Coronary artery (tissue), 2 donors: ENCODE data around the gene C14orf132.

Experiments used
- DNase-seq: peaks from one replicate; pipeline ENCODE4 v3.0.0-alpha.2; 2017; ENCODE audit warnings: low spot score
- H3K27ac ChIP-seq, 2 donors: fragments of 200-600 bp; sonication (generic); one replicate each; pipeline ENCODE4 v1.5.1; 2016 to 2019
- H3K4me3 ChIP-seq: fragments of 200-600 bp; sonication (generic); 2 replicates; pipeline ENCODE4 v1.5.1; 2016; ENCODE audit warnings: mild to moderate bottlenecking, moderate library complexity
- TF ChIP-seq, protein P1 (sequence below): fragments of 200-600 bp; sonication (generic); IDR thresholded peaks from one replicate; pipeline ENCODE4 v1.5.1; 2019; ENCODE audit warnings: antibody characterized with exemption

C14orf132 gene

DNA sequence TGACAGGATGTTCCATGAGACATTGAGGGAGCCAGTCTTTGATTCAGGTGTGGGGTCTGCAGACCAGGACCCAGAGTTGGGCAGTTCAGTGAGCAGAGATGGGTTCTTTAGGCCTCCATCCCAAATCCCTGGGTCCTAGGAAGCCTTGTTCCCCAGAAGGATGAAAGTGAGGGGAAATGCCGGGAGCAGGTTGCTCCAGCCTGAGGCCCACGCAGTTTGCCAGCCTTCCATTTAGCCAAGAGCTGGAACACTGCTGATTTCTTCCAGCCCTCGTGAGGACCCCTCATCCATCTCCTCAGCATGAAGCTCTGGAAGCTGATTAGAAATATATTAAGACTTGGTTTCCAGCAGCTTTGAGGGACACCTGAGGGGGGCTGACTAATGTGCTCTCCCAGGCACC is 12.1 kb downstream of the C14orf132 start:
- Histone ChIP-seq H3K27ac (no peak overlapping the region), H3K4me3 (no peak overlapping the region)
- TF ChIP-seq, protein P1, sequence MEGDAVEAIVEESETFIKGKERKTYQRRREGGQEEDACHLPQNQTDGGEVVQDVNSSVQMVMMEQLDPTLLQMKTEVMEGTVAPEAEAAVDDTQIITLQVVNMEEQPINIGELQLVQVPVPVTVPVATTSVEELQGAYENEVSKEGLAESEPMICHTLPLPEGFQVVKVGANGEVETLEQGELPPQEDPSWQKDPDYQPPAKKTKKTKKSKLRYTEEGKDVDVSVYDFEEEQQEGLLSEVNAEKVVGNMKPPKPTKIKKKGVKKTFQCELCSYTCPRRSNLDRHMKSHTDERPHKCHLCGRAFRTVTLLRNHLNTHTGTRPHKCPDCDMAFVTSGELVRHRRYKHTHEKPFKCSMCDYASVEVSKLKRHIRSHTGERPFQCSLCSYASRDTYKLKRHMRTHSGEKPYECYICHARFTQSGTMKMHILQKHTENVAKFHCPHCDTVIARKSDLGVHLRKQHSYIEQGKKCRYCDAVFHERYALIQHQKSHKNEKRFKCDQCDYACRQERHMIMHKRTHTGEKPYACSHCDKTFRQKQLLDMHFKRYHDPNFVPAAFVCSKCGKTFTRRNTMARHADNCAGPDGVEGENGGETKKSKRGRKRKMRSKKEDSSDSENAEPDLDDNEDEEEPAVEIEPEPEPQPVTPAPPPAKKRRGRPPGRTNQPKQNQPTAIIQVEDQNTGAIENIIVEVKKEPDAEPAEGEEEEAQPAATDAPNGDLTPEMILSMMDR: no peak
- DNase-seq: peak; percentile 31

DNA sequence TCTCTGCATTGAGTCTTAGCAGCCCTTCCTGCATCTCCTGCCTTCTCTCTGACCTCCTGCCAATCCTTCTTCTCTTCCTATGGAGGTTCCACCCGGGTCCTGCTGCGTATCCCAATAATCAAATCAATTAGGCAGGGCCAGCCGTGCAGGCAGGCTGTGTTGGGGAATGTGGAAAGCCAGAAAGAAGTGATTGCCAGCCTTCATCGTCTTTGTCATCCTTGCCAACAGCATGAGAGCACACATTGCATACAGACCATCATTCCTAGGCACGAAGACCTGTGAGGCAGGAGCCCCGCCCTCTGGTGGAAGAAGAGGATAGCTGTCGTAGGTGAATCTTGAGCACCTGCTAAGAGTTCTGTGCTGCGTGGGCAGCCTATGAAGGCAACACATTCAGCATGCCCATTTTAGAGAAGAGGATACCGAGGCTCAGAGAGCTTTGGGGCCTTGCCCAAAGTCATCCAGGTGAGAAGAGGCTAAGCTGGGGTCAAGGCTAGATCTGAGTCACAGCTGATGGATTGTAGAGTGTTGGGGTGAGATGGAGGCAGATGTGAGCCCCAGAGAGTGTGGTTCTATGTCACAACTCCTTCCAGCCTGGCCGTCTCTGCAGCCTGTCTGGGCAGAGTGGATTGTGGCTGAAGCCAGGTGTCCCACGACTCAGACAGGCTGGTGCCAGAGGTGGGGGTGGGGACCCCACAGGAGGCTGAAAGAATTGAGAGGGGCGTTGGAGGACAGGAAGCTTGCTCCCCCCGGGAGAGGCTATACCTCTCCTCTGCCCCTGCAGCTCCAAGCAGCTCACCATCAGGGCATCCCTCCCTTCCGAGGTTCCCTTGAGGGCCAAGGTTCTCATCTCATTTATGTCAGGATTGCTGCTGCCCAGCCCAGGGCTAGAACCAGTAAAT is 12.7 kb downstream of the C14orf132 start:
- TF ChIP-seq, protein P1: no peak
- DNase-seq: peak; percentile 62
- Histone ChIP-seq H3K27ac (no peak overlapping the region), H3K4me3 (no peak overlapping the region)

DNA sequence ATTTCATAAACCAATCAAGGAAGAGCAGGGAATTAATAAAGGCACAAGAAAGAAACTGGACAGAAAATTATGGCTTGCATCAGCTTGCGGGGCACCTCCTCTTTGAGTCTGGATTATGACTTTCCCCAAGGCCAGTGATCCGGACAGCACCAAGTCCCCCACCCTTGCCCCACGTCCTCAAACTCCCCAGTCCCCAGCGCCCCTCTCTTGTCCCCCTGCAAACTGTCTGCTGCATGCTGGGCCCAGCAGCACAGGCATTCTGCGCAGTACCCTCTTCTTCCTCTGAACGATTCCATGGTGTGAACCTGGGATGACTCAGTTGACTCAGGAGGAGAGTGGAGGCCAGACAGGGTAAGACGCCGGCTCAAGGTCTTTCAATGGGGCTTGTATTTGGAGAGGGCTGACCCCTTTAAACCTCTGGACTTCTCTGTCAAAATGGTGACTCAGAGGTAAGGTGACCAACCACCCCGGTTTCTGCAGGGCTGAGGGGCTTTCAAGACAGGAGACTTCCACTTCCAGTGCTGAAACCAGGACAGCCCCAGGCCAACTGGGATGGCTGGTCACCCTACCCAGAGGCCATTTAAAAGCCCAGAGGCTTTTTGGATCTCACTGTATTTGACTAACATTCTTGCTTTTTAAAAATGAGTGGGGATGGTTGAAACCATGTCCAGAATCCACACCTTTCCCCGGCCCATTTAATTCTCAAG is 13.5 kb downstream of the C14orf132 start:
- Histone ChIP-seq H3K4me3 (no peak overlapping the region), H3K27ac (peak overlapping the region; percentile 62 to 89)
- TF ChIP-seq, protein P1: no peak
- DNase-seq: peak; percentile 59

DNA sequence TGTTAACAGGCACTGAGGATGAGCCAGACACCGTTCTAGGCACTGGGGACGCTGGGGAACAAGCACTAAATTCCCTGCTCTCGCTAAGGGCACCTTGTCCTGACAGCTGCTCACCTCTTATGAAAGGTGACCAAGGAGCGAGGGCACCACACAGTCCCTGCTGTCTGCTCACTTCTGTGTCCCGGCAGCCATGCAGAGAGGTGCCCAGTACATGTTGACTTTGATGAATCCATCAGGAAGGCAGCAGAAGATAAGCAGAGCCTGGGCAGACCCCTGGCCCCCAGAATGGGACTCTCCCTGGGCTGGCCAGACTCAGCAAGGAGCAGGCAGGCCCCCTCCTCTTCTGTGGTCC is 14.1 kb downstream of the C14orf132 start:
- peak; percentile 61 for DNase-seq
- no peak overlapping the region for H3K4me3 ChIP-seq
- TF ChIP-seq, protein P1: no peak
- H3K27ac ChIP-seq: peak overlapping the region; percentile 62 to 89

DNA sequence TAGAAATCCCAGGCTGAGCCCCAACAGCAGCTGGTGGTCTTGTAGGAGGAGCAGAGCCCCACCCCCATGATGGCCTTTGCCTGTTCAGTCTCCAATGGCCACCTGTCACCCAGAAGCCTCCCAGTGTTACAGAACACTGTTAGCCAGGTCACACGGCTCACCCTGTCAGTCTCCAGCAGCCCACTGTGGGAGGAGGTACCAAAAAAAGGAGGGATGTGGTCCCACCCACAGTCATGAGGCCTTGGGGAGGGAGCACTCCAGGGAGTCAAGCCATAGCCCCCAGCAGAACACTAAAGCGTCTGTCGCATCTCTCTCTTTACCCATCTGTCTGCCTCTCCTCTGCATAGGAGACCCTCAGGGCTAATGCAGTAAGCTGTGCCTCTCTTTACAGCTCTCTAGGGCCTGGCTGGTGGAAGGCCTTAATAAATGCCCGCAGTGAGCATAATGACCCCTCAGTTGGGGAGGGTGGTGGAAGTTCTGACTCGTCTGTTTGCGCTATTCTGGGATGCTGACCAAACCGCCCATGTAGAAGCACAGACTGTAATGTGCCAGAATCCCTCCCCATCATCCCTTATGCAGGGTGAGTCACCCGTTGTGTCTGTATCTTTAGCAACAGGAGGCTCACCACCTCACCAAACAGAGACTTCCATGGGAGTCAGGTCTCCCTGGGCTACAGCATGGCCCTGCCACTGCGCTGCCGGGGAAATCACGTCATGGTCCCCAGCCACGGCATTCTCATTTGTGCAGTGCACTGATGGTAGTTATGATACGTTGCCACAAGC is 14.6 kb downstream of the C14orf132 start:
- Histone ChIP-seq H3K27ac (peak overlapping the region; percentile 62 to 89), H3K4me3 (no peak overlapping the region)
- TF ChIP-seq, protein P1: no peak
- peak; percentile 84 for DNase-seq

DNA sequence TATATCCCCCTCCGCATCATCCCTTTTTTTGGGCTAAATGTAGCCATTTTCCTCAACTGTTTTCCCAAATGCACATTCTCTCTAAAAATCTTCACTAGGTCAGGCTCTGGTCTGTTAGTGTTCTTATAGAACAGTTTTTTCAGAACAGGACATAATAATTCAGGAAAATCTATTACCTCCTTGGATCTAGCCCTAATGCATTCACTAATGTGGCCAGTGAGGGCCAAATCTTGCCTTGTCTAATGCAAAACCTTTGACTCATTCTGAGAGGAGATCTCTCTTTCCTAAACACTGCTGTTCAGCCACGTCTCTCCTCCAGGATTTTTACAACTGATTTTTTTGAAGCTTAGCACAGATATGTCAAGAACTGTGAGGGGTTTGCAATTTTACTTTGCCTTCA is 15.5 kb downstream of the C14orf132 start:
- no peak for DNase-seq
- H3K27ac ChIP-seq: peak overlapping the region in 1 of 2 donors; percentile 89
- no peak overlapping the region for H3K4me3 ChIP-seq
- TF ChIP-seq, protein P1: no peak
